HG03558 (cell line): ENCODE measurements around the gene PPP1R12B.
"Not testable (repeated sequence)": the region's sequence is repeated elsewhere in the genome, so short reads cannot be mapped to it uniquely, and the experiment has no call there.

ENCODE experiments used
- ATAC-seq: cut with Tn5 transposase; IDR thresholded peaks from one replicate; pipeline ENCODE4 v1.9.1; 2021; ENCODE audit warnings: moderate number of reproducible peaks; ENCODE audit not compliant: unreplicated experiment; ENCODE audit errors: extremely low read depth

PPP1R12B gene

DNA sequence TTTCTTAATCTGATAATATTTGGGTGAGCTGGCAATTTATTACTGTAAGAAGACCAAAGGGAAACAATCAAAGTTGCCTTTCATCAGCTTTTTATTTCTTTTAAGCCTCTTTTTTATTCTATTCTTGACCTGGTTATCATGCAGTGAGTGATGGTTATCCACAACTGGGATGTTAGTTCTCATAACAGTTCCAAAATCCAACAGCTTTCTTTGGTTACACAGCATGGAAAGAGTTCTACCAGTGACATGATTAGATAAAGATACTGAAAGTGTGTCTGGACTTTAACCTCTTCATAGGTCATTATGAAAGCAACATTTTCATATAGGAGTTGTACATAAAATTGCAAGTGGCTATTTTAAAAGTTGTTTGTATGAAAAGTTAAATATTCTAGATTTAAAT is 198.7 kb downstream of the PPP1R12B start:
- no peak for ATAC-seq

DNA sequence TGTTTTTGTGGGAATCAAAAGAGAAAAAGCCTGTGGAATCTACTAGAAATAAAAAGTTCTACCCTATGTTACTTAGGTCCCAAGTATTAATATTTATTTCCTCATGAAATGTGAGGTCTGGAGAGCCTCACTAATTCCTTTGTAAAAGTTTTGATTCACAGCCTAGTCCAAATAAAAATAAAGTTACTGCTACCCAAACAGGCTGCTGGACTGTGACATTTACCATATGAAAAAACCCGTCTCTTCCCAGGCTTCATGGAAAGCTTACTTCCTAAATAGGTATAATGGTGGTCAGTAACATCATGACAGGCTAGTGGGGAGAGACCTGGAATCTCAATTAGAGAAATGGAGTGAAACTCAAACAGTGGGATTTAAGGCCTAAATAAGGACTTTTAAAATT is 201.6 kb downstream of the PPP1R12B start:
- not testable (repeated sequence) for ATAC-seq

DNA sequence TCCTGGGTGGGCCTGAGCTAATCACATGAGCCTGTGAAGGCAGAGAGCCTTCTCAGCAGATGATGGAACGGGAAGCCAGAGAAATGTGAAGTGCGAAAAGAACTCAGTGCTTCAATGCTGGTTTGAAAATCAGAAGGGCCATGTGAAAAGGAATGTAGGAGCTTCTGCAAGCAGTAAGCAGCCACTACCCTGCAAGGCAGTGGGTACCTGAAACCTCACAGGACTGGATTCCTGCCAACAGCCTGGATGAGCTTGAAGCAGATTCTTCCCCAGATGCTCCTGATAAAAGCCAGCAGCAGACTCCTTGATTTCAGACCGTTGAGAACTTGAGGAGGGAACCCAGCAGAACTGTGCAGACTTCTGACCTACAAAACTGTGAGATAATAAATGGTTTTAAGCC is 203.2 kb downstream of the PPP1R12B start:
- no peak for ATAC-seq

DNA sequence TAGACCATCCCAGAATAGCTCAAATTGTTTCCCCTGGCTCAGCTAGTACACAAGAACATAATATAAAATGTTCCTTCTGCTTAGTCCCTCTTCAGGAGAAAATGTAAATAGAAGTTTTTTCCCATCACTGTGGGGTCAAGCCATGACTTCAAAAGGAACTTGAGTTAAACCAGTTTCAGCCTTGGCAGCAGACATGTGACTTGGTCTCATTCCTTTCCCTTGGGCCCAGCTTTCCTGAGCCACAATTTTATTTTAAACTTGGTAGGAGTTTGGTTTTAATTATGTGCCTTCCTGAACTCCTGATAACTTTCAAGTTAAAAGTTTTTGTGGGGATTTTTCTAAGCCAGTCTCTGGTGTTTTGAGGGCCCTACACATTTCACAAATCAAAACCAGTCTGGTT is 204.1 kb downstream of the PPP1R12B start:
- ATAC-seq: not testable (repeated sequence)

DNA sequence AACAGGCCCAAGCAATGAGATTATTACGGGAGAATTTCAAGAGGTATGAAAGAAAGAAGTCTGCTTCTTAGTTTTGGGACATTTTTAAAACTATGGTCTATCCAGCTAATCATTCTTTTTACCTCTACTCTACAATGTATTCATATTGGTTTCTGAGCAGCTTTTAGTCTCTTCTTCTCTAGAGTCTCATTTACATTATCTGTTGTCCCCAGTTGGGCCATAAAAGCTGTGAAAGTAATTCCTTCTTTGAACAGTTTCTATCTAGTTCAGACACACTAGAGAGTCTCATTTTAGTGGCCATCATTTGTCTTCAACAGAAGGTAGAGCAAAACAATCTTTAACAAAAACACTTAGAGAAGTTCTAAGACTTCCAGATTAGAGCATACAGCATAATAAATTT is 204.6 kb downstream of the PPP1R12B start:
- not testable (repeated sequence) for ATAC-seq

DNA sequence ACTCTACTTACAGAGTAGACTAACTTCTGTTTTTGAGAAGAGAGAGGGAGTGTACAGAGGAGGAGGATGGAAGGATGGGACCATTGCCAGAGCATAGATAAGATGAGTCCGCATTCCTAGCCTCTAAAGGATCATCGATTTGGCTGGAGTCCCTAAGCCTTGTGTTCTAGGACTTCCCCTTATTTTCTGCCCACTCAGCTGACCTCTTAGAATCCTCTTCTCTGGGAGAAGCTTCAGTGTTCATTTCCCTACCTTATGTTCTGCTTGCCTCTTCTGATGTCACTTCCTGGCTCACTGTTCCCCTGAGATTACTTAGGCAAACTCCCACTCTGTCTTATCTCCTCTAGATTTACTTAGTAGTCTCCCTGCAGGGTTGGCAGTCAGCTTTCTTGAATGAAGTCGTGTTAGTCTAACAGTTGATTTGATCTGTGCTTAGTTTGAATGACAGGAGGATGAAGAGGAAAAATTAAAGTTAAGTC is 205.1 kb downstream of the PPP1R12B start:
- ATAC-seq: no peak

DNA sequence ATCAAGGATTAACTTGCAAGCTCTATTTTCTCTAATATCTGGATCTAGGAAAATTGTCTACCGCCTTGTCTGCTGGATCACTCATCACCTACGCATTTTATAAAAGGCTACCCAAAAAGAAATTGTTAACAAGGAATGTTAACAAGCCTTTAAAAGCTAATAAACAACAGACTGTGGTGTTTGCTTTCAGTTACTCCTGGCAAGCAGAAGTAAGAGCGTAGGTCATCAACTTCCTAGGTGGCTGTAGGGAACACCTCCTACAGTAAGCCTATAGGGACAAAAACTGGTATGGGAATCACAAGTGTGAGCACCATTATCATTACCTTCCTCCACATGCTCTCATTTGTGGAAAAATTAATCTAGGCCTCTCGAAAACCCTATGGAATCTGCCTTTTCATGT is 206.1 kb downstream of the PPP1R12B start:
- not testable (repeated sequence) for ATAC-seq

DNA sequence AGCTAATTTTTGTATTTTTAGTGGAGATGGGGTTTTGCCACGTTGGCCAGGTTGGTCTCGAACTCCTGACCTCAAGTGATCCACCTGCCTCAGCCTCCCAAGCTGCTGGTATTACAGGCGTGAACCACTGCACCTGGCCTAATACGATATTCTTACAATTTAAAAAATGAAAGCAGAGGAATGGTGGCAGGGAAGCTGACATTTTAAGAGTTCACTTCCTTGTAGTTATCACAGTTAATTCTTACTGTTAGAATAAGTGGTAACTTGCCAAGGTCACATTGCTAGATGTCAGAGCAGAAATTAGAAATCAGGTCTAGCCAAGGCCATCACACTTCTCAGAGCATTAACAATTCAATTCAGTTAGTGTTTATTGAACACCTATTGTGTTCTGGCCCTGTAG is 207.5 kb downstream of the PPP1R12B start:
- ATAC-seq: not testable (repeated sequence)

DNA sequence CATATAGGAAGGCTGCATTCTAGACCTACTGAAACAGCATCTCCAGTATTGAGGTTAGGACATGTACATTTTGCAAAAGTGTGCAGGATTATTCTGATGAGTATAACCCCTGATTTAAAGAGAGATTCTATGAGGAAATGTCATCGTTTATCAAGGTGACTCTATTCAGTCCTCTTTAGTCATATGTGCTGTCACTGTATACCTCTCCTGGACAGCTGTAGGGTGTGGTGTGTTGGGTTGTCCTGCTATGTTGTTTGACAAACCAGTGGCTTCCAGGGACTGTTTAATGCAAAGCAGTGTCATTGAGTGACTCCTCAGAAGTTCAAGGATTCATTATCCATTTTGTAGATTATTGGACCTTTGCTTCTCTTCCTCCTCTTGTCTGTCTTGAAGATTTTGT is 209.2 kb downstream of the PPP1R12B start:
- ATAC-seq: not testable (repeated sequence)

DNA sequence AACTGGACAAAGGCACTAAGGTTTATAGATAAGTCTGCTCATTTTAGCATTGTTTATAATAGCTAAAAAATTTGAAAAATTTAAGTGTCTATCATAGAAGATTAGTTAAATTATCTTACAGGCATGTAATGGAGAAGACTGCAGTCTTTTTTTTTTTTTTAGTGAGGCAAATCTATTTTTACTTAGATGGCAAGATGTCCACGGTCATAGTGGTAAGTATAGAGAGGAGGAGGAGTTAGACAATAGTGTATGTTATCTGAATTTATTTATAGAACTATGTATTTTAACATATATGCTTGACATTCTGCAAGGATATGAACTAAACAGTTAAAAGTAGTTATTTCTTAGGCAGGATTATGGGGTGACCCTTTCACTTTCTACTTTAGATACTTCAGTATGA is 212.7 kb downstream of the PPP1R12B start:
- ATAC-seq: no peak

DNA sequence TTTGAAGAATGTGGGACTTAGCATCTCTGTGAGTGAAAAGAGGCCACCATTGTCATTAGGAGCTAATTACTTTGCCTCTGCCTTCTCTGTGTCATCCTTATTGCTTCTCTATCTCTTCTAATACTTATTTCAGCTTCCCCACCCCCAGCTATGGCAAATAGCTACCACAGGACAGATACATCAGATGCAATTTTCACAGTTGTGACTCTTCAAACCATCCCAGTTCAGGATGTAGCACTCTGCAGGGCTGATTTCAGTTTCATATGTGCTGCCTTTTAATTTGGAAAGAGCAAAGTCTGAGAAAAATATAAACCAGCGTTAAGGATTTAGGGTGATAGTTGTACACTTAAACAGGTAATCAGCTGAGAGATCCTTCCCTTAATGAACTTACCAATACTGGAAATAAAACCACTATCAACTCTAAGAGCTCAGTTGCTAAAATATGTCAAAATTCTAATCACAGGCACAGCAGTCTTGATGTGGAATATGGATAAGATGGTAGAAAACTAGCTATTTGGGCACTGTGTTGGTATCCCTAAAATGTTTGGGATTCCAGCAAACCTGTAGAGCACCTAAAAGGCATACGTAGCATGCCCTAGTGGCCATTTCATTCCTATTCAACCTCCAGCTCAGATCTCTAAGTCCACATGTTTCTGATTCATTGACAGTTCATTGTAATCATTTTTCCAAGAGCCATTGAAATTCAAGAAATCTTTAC is 213.4 kb downstream of the PPP1R12B start:
- no peak for ATAC-seq

DNA sequence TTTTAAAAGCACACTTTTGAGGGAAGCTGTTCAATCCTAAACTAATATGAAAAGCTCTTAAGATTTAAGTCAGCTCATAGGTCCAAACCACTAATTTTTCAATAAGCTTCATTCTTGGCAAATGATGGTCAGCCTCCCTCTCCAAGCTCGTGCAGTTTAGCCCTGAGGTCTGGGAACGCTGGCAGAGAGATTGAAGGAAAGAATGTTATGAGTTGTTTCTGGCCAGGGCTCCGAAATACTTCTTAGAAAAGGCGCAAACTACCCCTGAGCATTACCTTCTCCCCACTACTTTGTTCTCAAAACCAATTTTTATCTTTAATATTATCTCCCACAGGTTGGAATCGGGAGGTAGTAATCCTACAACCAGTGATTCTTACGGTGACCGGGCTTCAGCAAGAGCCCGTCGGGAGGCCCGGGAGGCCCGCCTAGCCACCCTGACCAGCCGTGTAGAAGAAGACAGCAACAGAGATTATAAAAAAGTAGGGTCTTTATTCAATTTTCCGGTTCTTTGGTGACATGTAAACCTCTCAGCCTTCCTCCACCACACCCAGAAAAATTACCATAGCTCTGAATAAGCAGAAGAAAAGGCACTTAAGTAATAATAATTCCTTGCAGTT is 214.1 kb downstream of the PPP1R12B start:
- no peak for ATAC-seq

DNA sequence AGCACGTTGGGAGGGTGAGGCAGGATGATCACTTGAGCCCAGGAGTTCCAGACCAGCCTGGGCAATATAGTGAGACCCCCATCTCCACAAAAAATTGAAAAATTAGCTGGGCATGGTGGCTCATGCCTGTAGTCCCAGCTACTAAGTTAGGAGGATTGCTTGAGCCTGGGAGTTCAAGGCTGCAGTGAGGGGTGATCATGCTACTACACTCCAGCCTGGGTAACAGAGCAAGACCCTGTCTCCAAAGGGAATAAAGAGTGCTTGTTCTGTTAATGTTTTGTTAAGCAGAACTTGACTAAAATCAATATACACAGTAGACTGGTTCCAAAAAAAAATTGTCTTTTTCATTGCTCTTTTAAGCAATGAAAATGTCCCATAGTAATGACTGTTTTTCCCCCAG is 215.3 kb downstream of the PPP1R12B start:
- ATAC-seq: no peak

DNA sequence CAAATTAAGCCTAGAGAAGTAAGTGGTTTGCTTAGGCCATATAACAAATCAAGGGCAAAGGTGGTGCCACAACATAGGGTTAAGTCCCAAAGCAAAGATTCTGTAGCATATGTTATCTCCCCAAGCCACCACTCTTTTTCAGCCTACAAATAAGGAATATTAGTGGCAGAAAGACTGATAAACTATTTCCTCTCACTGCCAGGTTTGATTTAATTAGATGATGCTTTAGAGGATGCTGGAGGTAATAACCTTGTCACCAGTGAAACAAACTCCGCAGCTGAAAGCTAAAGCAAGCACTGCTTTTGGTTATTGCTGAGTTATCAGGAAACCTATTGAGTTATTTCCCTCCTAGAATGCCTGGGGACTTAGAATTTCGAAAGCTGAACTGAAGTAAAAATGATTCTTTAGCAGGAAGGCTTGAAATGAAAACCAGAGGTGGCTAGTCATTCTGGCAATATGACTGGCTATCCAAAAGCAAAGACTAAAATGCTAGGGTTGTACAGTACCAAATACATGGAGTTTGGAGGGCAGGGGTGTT is 216.5 kb downstream of the PPP1R12B start:
- ATAC-seq: no peak

DNA sequence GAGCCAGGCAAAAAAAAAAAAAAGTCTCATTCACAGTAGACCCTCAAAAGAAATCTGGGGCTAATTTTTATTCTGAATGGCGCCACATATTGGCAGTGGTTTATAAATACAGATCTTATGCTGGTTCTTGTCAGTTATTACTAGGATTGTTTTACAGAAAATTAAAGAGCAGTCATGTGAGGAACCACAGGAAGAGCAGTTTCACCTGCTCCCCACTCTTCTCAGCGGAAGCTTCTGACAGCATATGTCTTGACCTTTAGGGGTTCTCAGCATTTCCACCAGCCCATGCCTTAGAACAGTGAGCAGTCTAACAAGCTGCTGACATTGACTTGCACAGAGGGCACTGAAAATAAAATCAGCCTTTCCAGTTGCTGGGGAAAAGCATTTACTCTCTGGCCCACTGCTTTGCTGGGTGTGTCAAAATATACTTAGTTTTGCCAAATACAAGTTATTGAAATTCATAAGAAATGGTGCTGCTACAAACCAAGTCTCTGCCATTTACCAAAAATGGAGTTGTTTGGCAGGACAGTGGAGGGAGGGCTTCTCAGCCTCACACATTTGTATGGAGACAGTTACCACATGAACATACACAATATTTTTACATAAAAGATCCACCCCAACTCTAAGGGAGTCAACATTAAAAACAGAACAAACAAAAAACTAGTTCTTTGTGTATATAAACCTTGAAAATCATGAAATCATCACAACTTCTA is 217.5 kb downstream of the PPP1R12B start:
- ATAC-seq: no peak

DNA sequence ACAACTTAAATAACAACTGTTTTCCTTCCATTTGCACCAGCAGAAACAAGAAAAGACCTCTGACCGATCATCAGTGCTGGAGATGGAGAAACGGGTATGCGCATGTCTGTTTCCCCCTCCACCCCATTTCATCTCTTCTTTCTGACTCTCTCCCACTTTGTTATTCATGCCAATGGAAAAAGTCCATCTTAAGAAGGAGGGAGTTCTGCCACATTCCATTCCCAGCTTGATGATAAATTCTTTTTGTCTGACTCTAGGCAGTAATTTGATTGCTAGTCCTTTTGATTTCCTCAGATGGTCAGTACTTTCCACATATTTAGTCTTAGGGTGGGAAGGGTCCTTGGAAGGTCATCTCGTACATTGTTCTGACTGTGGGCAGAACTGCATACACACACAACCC is 219.2 kb downstream of the PPP1R12B start:
- no peak for ATAC-seq

DNA sequence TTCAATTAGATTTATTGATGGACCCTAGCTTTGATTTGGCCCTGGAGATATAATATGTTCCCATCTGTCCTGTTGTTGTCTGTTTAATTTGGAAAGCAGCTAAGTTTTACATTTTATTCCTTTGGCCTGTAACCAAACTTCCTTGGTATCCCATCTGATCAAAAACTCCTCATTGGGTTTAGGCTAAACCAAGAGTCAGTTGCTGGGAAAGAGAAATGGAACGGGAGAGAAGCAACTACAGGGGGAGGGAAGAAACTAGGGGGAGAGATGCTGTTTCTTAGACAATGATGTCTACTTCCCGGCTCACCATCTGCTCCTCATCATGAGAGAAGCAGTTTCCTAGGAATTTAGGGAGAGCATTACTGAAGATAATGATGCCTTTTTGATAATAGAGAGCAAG is 219.9 kb downstream of the PPP1R12B start:
- no peak for ATAC-seq

DNA sequence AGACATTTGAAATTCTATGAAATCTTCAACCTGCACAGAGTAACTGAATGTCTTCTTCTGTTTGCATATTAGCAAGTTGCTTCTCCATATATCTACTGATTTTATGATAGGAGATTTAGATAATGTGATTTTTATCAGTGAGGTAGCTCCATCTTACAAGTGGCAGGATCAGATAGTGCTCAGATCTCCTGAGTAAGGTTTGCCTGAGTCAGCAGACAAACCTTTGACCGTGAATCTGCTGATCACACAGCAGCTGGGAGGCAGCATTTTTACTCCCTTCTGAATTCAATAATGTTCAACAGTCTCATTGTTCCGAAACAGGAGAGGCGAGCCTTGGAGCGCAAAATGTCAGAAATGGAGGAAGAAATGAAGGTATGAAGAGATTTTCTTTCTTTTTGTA is 220.3 kb downstream of the PPP1R12B start:
- ATAC-seq: no peak

DNA sequence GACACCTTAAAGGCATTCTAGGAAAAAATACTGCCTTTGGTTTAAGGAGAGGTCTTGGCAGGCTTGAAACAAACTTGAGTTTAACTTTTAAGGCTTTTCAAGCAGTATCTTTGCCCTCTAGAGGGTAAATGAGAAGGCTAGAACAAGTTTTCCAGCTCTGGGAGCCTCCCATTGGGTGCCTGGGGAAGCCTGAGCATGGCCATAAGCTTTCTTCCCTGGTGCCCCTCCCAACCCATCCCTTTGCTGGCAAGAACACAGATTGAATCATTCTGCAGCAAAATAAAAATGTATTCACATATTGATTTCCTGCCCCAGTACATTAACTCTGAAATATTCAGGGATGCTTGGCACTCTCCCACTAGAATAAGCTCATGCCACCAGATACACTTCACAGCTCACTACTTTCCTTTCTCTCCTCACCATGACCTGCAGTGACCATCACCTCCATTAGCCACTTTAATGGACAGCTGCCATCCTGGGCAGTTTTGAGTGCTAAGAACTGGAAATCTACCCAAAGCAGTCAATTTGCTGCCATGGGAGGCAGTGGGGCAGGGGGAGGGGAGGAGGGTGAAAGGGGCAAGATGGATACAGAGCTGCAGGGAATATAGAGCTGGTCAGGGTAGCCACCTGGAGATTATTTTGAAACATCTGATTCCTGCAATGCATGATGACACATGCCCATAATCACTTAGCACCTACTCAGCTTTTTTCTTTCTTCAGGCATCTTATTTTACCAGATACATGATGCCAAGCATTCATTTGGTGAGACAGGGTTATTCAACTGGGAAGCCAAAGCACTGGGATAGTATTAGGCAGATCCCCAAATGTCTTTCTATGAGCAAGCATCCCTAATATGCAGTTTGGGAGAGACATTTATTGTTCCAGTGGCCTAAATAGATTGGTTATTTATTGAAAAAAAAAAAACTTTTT is 221.2 kb downstream of the PPP1R12B start:
- ATAC-seq: no peak

DNA sequence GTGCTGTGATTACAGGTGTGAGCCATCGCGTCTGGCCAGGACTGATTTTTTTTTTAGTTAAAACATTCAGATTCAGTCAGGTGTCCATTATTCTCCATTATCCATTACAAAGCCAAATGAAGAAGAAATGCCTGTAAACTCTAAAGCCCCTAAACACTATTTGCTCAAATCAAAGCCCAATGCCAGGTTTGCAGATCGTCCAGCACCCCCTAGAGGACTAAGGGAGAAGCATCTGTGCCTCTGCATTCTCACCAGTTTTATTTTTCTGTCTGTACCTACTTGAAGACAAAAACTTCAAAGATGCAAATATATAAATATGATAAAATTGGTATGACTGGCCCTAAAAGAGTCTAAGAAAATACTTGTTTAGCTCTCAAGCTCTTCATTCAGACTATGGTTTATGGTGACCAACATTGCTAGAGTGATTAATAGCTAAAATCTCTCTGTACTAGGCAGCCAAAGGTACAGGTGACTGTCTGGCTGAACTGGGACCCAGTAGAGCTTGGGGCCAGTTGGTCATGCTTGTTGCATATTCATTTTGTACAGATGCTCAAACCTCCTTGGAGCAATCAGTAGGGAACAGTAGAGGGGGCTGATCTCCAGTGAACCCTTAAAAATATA is 223.3 kb downstream of the PPP1R12B start:
- no peak for ATAC-seq
